ENCODE results near the gene DCLK3. TPM values are rescaled to one million over a fixed set of nuclear protein-coding genes. Genes with fewer than 3 reads are reported as not detected.

DCLK3 gene
- total RNA-seq, 1 experiment from 2014 or later: not detected

- intact Hi-C loops (cut with micrococcal nuclease; ENCODE audit: unreplicated experiment): no loop called here
- no peaks in the 10 kb centered on the region for H3K27me3 Mint-ChIP-seq (ENCODE audit: unreplicated experiment)
- CTCF ChIA-PET: no interaction called here
- H3K4me3 Mint-ChIP-seq (ENCODE audit: low read depth, unreplicated experiment): no peak overlapping the region
- no peak for TF ChIP-seq CTCF (IDR thresholded peaks at IDR 0.05; ENCODE audit: unreplicated experiment)
- no TSS peak for BruUV-seq (replicated peaks)
- DNase-seq: no peak
- H3K36me3 Mint-ChIP-seq (ENCODE audit: insufficient read depth, unreplicated experiment): no peaks in the 10 kb centered on the region
- no peaks in the 10 kb centered on the region for H3K9me3 Mint-ChIP-seq (ENCODE audit: low read depth, unreplicated experiment)
- H3K27ac Mint-ChIP-seq (ENCODE audit: unreplicated experiment): no peak overlapping the region
- H3K4me1 Mint-ChIP-seq (ENCODE audit: low read depth, unreplicated experiment): peaks cover 1% of the 10 kb centered on the region
These were observed 94.6 kb downstream of the DCLK3 start for GRCh38 chr3:36669764-36670163.

- Mint-ChIP-seq H3K36me3 (ENCODE audit: insufficient read depth, unreplicated experiment) (no peaks in the 10 kb centered on the region), H3K27ac (ENCODE audit: unreplicated experiment) (no peak overlapping the region), H3K9me3 (ENCODE audit: low read depth, unreplicated experiment) (peaks cover 1% of the 10 kb centered on the region), H3K27me3 (ENCODE audit: unreplicated experiment) (no peaks in the 10 kb centered on the region), H3K4me1 (ENCODE audit: low read depth, unreplicated experiment) (peaks cover 23% of the 10 kb centered on the region), H3K4me3 (ENCODE audit: low read depth, unreplicated experiment) (no peak overlapping the region)
- CTCF ChIA-PET: no interaction called here
- DNase-seq: no peak
- intact Hi-C loops (cut with micrococcal nuclease; ENCODE audit: unreplicated experiment): no loop called here
- no peak for TF ChIP-seq CTCF (IDR thresholded peaks at IDR 0.05; ENCODE audit: unreplicated experiment)
- no TSS peak for BruUV-seq (replicated peaks)
These were observed 98.2 kb downstream of the DCLK3 start for GRCh38 chr3:36666166-36666565.

GRCh38 chr3:36663666-36664291 lies 100.6 kb downstream of the DCLK3 start:
- Mint-ChIP-seq H3K27me3 (ENCODE audit: unreplicated experiment) (no peaks in the 10 kb centered on the region), H3K36me3 (ENCODE audit: insufficient read depth, unreplicated experiment) (no peaks in the 10 kb centered on the region), H3K4me3 (ENCODE audit: low read depth, unreplicated experiment) (no peak overlapping the region), H3K9me3 (ENCODE audit: low read depth, unreplicated experiment) (peaks cover 3% of the 10 kb centered on the region), H3K4me1 (ENCODE audit: low read depth, unreplicated experiment) (peaks cover 23% of the 10 kb centered on the region), H3K27ac (ENCODE audit: unreplicated experiment) (peak overlapping the region; percentile 76)
- CTCF ChIA-PET: interaction anchor here (0.6 to 1.4 kb wide), 2 partner anchors 9 to 14 kb away, joined by 3 to 4 read pairs; no protein-coding TSS in a partner anchor
- DNase-seq: peak; percentile 32
- no TSS peak for BruUV-seq (replicated peaks)
- TF ChIP-seq CTCF (IDR thresholded peaks at IDR 0.05; ENCODE audit: unreplicated experiment): no peak
- intact Hi-C loops (cut with micrococcal nuclease; ENCODE audit: unreplicated experiment): no loop called here

GRCh38 chr3:36662626-36663025 lies 101.7 kb downstream of the DCLK3 start:
- no peak for TF ChIP-seq CTCF (IDR thresholded peaks at IDR 0.05; ENCODE audit: unreplicated experiment)
- no peaks in the 10 kb centered on the region for H3K36me3 Mint-ChIP-seq (ENCODE audit: insufficient read depth, unreplicated experiment)
- peaks cover 3% of the 10 kb centered on the region for H3K9me3 Mint-ChIP-seq (ENCODE audit: low read depth, unreplicated experiment)
- H3K27ac Mint-ChIP-seq (ENCODE audit: unreplicated experiment): no peak overlapping the region
- CTCF ChIA-PET: interaction anchor here (1.4 kb wide), 1 partner anchor 15 kb away, joined by 4 read pairs; no protein-coding TSS in a partner anchor
- no peak for DNase-seq
- intact Hi-C loops (cut with micrococcal nuclease; ENCODE audit: unreplicated experiment): no loop called here
- no TSS peak for BruUV-seq (replicated peaks)
- peaks cover 23% of the 10 kb centered on the region for H3K4me1 Mint-ChIP-seq (ENCODE audit: low read depth, unreplicated experiment)
- no peak overlapping the region for H3K4me3 Mint-ChIP-seq (ENCODE audit: low read depth, unreplicated experiment)
- H3K27me3 Mint-ChIP-seq (ENCODE audit: unreplicated experiment): no peaks in the 10 kb centered on the region

Other genes starting within 250 kb of the DCLK3 start
- 10.3 and 21.5 TPM in 2 replicates for gene TRANK1, start 180.5 kb upstream of the DCLK3 start, total RNA-seq (2022)
- gene EPM2AIP1, start 228.6 kb upstream of the DCLK3 start, total RNA-seq (2022): 13.2 and 15.6 TPM in 2 replicates
- 30.1 and 32.8 TPM in 2 replicates for gene MLH1, start 229.0 kb upstream of the DCLK3 start, total RNA-seq (2022)